Neural progenitor cell (in vitro differentiated cells): ENCODE results near the gene ZNF219.

Source experiments
- EZH2 ChIP-seq: fragments of 200-600 bp; sonication (generic); IDR thresholded peaks from 2 replicates; pipeline ENCODE4 v1.6.1; 2017; ENCODE audit warnings: antibody characterized with exemption, mild to moderate bottlenecking, moderate library complexity
- EZH2phosphoT487 ChIP-seq: fragments of 200-600 bp; sonication (generic); IDR thresholded peaks from 2 replicates; pipeline ENCODE4 v1.6.1; 2017; ENCODE audit warnings: antibody characterized with exemption
- TF ChIP-seq, protein P1 (sequence below): fragments of 200-600 bp; sonication (generic); IDR thresholded peaks from 2 replicates; pipeline ENCODE4 v1.5.1; 2017; ENCODE audit warnings: antibody characterized with exemption, mild to moderate bottlenecking

DNA sequence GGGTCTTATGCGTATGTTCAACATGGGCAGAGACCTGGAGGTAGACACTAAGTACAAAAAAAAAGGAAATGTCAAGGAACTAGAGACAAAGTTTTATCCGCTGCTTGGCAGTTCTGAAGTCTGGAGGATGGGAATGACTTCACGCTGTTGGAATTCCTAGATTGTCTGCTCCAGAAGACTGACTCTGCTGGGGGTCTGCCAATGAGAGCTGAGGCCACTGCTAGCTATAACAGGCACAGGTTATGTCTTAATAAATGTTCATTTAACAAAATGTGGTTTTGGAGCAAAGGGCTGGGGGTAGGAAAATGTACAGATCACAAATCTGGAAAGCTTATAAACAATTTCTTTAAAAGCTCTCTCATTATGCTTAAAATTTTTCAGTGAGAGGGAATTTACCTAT is 35.0 kb downstream of the ZNF219 start:
- TF ChIP-seq, protein P1, sequence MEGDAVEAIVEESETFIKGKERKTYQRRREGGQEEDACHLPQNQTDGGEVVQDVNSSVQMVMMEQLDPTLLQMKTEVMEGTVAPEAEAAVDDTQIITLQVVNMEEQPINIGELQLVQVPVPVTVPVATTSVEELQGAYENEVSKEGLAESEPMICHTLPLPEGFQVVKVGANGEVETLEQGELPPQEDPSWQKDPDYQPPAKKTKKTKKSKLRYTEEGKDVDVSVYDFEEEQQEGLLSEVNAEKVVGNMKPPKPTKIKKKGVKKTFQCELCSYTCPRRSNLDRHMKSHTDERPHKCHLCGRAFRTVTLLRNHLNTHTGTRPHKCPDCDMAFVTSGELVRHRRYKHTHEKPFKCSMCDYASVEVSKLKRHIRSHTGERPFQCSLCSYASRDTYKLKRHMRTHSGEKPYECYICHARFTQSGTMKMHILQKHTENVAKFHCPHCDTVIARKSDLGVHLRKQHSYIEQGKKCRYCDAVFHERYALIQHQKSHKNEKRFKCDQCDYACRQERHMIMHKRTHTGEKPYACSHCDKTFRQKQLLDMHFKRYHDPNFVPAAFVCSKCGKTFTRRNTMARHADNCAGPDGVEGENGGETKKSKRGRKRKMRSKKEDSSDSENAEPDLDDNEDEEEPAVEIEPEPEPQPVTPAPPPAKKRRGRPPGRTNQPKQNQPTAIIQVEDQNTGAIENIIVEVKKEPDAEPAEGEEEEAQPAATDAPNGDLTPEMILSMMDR = no peak
- TF ChIP-seq EZH2 = no peak
- TF ChIP-seq EZH2phosphoT487 = no peak
